ENCODE measurements around the gene PTPRD. TPM values are rescaled to one million over a fixed set of nuclear protein-coding genes. Genes with fewer than 3 reads are reported as not detected.

The PTPRD gene
- total RNA-seq, 3 donors from 2014 or later (not counting 1 experiment from before 2014, with no cell fraction given): 0.05 to 0.68 TPM; not detected in 1

GRCh38 chr9:8958358-8958757 lies 1654.4 kb downstream of the PTPRD start:
- no peak overlapping the region for H3K27ac ChIP-seq (ENCODE audit: low read length)
- no peaks in the 10 kb centered on the region for H3K36me3 ChIP-seq (ENCODE audit: control insufficient read depth, insufficient read depth, low read length)
- no peak overlapping the region for H3K4me3 Mint-ChIP-seq
- no peaks in the 10 kb centered on the region for H3K4me1 ChIP-seq (ENCODE audit: control insufficient read depth, insufficient read depth, low read length)
- no peak overlapping the region for H3K4me3 ChIP-seq (ENCODE audit: low read length)
- H3K27me3 Mint-ChIP-seq (ENCODE audit: low read depth in 2 of 2): no peaks in the 10 kb centered on the region
- H3K9me3 Mint-ChIP-seq: peaks cover 13 to 18% of the 10 kb centered on the region in 2 donors
- no peaks in the 10 kb centered on the region for H3K9me3 ChIP-seq (ENCODE audit: control insufficient read depth, insufficient read depth, low read length)
- intact Hi-C loops (cut with micrococcal nuclease): no loop called here
- no peak for TF ChIP-seq CTCF (IDR thresholded peaks at IDR 0.05)
- H3K4me1 Mint-ChIP-seq: no peaks in the 10 kb centered on the region
- no peak for ATAC-seq
- H3K36me3 Mint-ChIP-seq: no peaks in the 10 kb centered on the region
- H3K27me3 ChIP-seq (ENCODE audit: control insufficient read depth, insufficient read depth, low read length): no peaks in the 10 kb centered on the region
- no peak for DNase-seq
- 79% methylated on average over 2 of the region's 2 CpGs for WGBS (ENCODE audit: insufficient coverage)
- no peak overlapping the region for H3K27ac Mint-ChIP-seq

- Histone ChIP-seq H3K27ac (ENCODE audit: low read length) (no peak overlapping the region), H3K4me3 (ENCODE audit: low read length) (no peak overlapping the region), H3K4me1 (ENCODE audit: control insufficient read depth, insufficient read depth, low read length) (no peaks in the 10 kb centered on the region), H3K36me3 (ENCODE audit: control insufficient read depth, insufficient read depth, low read length) (no peaks in the 10 kb centered on the region), H3K9me3 (ENCODE audit: control insufficient read depth, insufficient read depth, low read length) (no peaks in the 10 kb centered on the region), H3K27me3 (ENCODE audit: control insufficient read depth, insufficient read depth, low read length) (no peaks in the 10 kb centered on the region)
- DNase-seq: no peak
- intact Hi-C loops (cut with micrococcal nuclease): no loop called here
- no peak overlapping the region for H3K4me3 Mint-ChIP-seq
- H3K27me3 Mint-ChIP-seq (ENCODE audit: low read depth in 2 of 2): no peaks in the 10 kb centered on the region
- H3K27ac Mint-ChIP-seq: no peak overlapping the region
- ATAC-seq: no peak
- no peak for TF ChIP-seq CTCF (IDR thresholded peaks at IDR 0.05)
- H3K9me3 Mint-ChIP-seq: peaks cover 14 to 18% of the 10 kb centered on the region in 2 donors
- no peaks in the 10 kb centered on the region for H3K4me1 Mint-ChIP-seq
- no peaks in the 10 kb centered on the region for H3K36me3 Mint-ChIP-seq
- 67% methylated on average over 2 of the region's 2 CpGs for WGBS (ENCODE audit: insufficient coverage)
Measured at GRCh38 chr9:8955315-8955714, 1657.5 kb downstream of the PTPRD start.

- H3K27me3 Mint-ChIP-seq (ENCODE audit: low read depth in 2 of 2): no peaks in the 10 kb centered on the region
- H3K27ac Mint-ChIP-seq: no peak overlapping the region
- no peaks in the 10 kb centered on the region for H3K4me1 Mint-ChIP-seq
- Histone ChIP-seq H3K9me3 (ENCODE audit: control insufficient read depth, insufficient read depth, low read length) (no peaks in the 10 kb centered on the region), H3K4me3 (ENCODE audit: low read length) (no peak overlapping the region), H3K27me3 (ENCODE audit: control insufficient read depth, insufficient read depth, low read length) (no peaks in the 10 kb centered on the region), H3K4me1 (ENCODE audit: control insufficient read depth, insufficient read depth, low read length) (no peaks in the 10 kb centered on the region), H3K27ac (ENCODE audit: low read length) (no peak overlapping the region), H3K36me3 (ENCODE audit: control insufficient read depth, insufficient read depth, low read length) (no peaks in the 10 kb centered on the region)
- TF ChIP-seq CTCF (IDR thresholded peaks at IDR 0.05): no peak
- DNase-seq: no peak
- WGBS (ENCODE audit: insufficient coverage): 83% methylated on average over 1 of the region's 1 CpG
- no peak overlapping the region for H3K4me3 Mint-ChIP-seq
- no peaks in the 10 kb centered on the region for H3K36me3 Mint-ChIP-seq
- no peak for ATAC-seq
- H3K9me3 Mint-ChIP-seq: peaks cover 7 to 15% of the 10 kb centered on the region in 2 donors
- intact Hi-C loops (cut with micrococcal nuclease): no loop called here
Measured at GRCh38 chr9:8946461-8946860, 1666.3 kb downstream of the PTPRD start.

- intact Hi-C loops (cut with micrococcal nuclease): no loop called here
- H3K27me3 Mint-ChIP-seq (ENCODE audit: low read depth in 2 of 2): no peaks in the 10 kb centered on the region
- no peak for TF ChIP-seq CTCF (IDR thresholded peaks at IDR 0.05)
- no peaks in the 10 kb centered on the region for H3K9me3 ChIP-seq (ENCODE audit: control insufficient read depth, insufficient read depth, low read length)
- H3K27ac ChIP-seq (ENCODE audit: low read length): no peak overlapping the region
- no peak overlapping the region for H3K4me3 ChIP-seq (ENCODE audit: low read length)
- ATAC-seq: no peak
- H3K36me3 Mint-ChIP-seq: no peaks in the 10 kb centered on the region
- no peaks in the 10 kb centered on the region for H3K36me3 ChIP-seq (ENCODE audit: control insufficient read depth, insufficient read depth, low read length)
- H3K27ac Mint-ChIP-seq: no peak overlapping the region
- H3K4me1 ChIP-seq (ENCODE audit: control insufficient read depth, insufficient read depth, low read length): no peaks in the 10 kb centered on the region
- H3K4me1 Mint-ChIP-seq: no peaks in the 10 kb centered on the region
- peaks cover 9 to 14% of the 10 kb centered on the region in 2 donors for H3K9me3 Mint-ChIP-seq
- no CpG with 5 or more reads among the region's 1 CpG for WGBS (ENCODE audit: insufficient coverage)
- H3K27me3 ChIP-seq (ENCODE audit: control insufficient read depth, insufficient read depth, low read length): no peaks in the 10 kb centered on the region
- DNase-seq: no peak
- no peak overlapping the region for H3K4me3 Mint-ChIP-seq
Measured at GRCh38 chr9:8943392-8943791, 1669.4 kb downstream of the PTPRD start.
